Skeletal muscle tissue (tissue), 4 donors: ENCODE measurements around the gene MYADML2. TPM values are rescaled to one million over a fixed set of nuclear protein-coding genes. Genes with fewer than 3 reads are reported as not detected.

Experiments
- H3K27ac ChIP-seq: one replicate; pipeline ENCODE4 v1.7.0; 2013; ENCODE audit warnings: mild to moderate bottlenecking, low read depth, low read length, inconsistent platforms
- H3K27me3 ChIP-seq, 3 donors: one replicate each; pipeline ENCODE4 v1.7.0; 2013; ENCODE audit warnings: low read length in 3 of 3; ENCODE audit not compliant: control insufficient read depth in 3 of 3, insufficient read depth in 3 of 3
- H3K36me3 ChIP-seq, 3 donors: one replicate each; pipeline ENCODE4 v1.7.0; 2013; ENCODE audit warnings: low read length in 3 of 3; ENCODE audit not compliant: control insufficient read depth in 3 of 3, insufficient read depth in 3 of 3
- H3K4me1 ChIP-seq, 3 donors: one replicate each; pipeline ENCODE4 v1.7.0; 2013; ENCODE audit warnings: low read length in 3 of 3, mild to moderate bottlenecking in 3 of 3; ENCODE audit not compliant: control insufficient read depth in 3 of 3, insufficient read depth in 3 of 3
- H3K4me3 ChIP-seq, 3 donors: one replicate each; pipeline ENCODE4 v1.7.0; 2013; ENCODE audit warnings: low read length in 3 of 3
- H3K9ac ChIP-seq, 3 donors: one replicate each; pipeline ENCODE4 v1.7.0; 2013; ENCODE audit warnings: low read length in 3 of 3, mild to moderate bottlenecking in 3 of 3, moderate library complexity in 2 of 3, low read depth in 1 of 3
- H3K9me3 ChIP-seq, 3 donors: one replicate each; pipeline ENCODE4 v1.7.0; 2013; ENCODE audit warnings: low read length in 3 of 3; ENCODE audit not compliant: control insufficient read depth in 3 of 3
- total RNA-seq: library from RNA; depleted of rRNA; stranded (reverse); fragments of >200 nt; gene quantifications from one replicate; pipeline ENCODE4 v1.2.3, GENCODE V29; 2014
- donor health status: Osteomylitis.

The MYADML2 gene
- total RNA-seq, 1 donor from 2014 or later, result 16.7 TPM

DNA sequence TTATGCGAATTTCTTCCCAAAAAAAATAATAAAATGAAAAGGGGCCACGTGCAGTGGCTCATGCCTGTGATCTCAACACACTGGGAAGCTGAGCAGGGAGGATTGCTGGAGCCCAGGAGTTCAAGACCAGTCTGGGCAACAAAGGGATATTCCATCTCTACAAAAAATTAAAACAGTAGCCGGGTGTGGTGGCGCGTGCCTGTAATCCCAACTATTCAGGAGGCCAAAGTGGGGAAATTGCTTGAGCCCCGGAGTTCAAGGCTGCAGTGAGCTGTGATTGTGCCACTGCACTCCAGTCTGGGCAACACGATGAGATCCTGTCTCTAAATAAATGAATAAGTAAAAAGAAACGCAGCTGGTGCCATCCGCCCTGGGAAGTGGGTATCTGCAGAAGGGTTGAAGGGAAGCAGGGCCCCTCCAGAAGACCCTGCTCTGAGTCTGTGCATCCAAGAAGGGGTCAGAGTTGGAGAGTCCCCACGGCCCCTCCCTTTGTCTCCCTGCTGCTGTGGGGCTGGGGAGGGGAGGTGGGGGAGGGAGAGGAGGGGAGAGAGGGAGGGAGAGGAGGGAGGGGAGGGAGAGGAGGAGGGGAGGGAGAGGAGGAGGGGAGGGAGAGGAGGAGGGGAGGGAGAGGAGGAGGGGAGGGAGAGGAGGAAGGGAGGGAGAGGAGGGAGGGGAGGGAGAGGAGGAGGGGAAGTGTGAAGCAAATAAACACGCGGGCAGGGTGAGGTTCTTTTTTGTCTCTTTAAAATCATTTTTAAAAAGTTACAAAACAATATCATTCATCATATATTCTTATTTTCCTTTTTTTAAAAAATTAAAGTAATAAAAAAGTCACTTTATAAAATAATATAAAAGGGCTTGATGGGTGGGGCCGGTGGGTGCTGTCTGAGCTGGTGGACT, 5.0 kb upstream of the MYADML2 start:
- no peak overlapping the region for H3K27ac ChIP-seq
- peaks cover 4 to 9% (median 8%) of the 10 kb centered on the region in 3 donors for H3K4me1 ChIP-seq
- no peak overlapping the region for H3K4me3 ChIP-seq
- H3K27me3 ChIP-seq, result peaks cover 0 to 3% (median 0%) of the 10 kb centered on the region in 3 donors
- no peak overlapping the region for H3K9ac ChIP-seq
- H3K36me3 ChIP-seq, result peaks cover 2 to 5% (median 4%) of the 10 kb centered on the region in 3 donors
- H3K9me3 ChIP-seq, result no peaks in the 10 kb centered on the region

- no peaks in the 10 kb centered on the region for H3K9me3 ChIP-seq
- peaks cover 4 to 11% (median 9%) of the 10 kb centered on the region in 3 donors for H3K4me1 ChIP-seq
- H3K36me3 ChIP-seq, result peaks cover 2 to 5% (median 4%) of the 10 kb centered on the region in 3 donors
- no peaks in the 10 kb centered on the region for H3K27me3 ChIP-seq
- H3K4me3 ChIP-seq, result no peak overlapping the region
- H3K27ac ChIP-seq, result no peak overlapping the region
- no peak overlapping the region for H3K9ac ChIP-seq
These were observed 3.5 kb upstream of the MYADML2 start for GRCh38 chr17:81950501-81950900.

GRCh38 chr17:81948635-81949378, 1.8 kb upstream of the MYADML2 start:
- Histone ChIP-seq H3K36me3 (peaks cover 2 to 5% (median 4%) of the 10 kb centered on the region in 3 donors), H3K4me3 (no peak overlapping the region), H3K4me1 (peaks cover 4 to 15% (median 12%) of the 10 kb centered on the region in 3 donors), H3K27me3 (no peaks in the 10 kb centered on the region), H3K9me3 (no peaks in the 10 kb centered on the region), H3K9ac (no peak overlapping the region), H3K27ac (no peak overlapping the region)

DNA sequence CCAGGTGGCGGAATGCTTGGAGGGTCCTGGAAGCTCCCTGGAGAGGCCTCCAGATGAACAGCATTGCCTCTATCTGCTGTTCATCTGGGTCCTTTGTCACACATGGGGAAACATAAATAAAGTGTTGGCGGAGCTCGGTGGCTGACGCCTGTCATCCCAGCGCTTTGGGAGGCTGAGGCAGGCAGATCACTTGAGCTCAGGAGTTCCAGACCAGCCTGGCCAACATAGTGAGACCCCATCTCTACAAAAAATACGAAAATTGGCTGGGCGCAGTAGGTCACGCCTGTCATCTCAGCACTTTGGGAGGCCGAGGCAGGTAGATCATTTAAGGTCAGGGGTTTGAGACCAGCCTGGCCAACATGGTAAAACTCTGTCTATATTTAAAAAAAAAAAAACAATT, 2.2 kb downstream of the MYADML2 start:
- Histone ChIP-seq H3K9ac (no peak overlapping the region), H3K36me3 (peaks cover 0 to 6% (median 0%) of the 10 kb centered on the region in 3 donors), H3K4me1 (peaks cover 14 to 33% (median 15%) of the 10 kb centered on the region in 3 donors), H3K4me3 (no peak overlapping the region), H3K9me3 (no peaks in the 10 kb centered on the region), H3K27ac (no peak overlapping the region), H3K27me3 (peaks cover 0 to 6% (median 0%) of the 10 kb centered on the region in 3 donors)

GRCh38 chr17:81942167-81942553, 4.9 kb downstream of the MYADML2 start:
- Histone ChIP-seq H3K36me3 (peaks cover 0 to 17% (median 0%) of the 10 kb centered on the region in 3 donors), H3K27me3 (peaks cover 0 to 6% (median 0%) of the 10 kb centered on the region in 3 donors), H3K9me3 (no peaks in the 10 kb centered on the region), H3K9ac (peak overlapping the region; percentile 80 to 100 (median 84)), H3K4me3 (peak overlapping the region; percentile 31 to 89 (median 69)), H3K4me1 (peaks cover 30 to 52% (median 35%) of the 10 kb centered on the region in 3 donors), H3K27ac (peak overlapping the region; percentile 100)

DNA sequence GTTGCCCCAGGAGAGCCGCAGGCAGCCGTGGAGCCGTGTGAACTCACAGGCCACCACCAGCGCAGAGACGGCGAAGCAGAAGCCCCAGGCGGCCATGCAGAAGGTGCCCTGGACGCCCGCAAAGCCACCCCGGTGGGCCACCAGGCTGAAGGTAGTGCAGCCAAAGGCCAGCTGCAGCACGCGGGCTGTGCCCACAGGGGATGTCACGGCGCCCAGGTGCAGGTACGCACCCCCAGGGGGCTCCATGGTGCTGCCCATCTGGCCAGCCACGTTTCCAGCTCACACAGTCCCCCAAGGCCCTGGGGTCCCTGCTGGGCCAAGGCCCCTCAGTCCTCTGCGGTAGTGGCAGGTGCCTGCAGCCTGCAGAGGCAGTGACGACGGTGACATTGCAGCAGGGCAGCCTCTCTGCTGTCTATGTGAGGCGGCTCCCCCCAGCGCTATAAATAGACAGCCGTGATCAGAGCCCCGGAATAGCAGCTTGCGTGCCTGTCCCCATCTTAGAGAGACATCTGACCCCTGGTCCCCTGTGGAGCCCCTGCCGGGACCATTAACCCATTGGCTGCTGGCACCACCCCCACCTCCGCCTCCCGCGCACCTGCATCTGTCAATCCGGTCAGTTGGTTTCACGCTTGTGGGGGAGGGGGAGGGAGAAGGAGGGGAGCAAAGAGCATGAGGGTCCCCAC, 5.4 kb downstream of the MYADML2 start:
- Histone ChIP-seq H3K27me3 (peaks cover 0 to 6% (median 0%) of the 10 kb centered on the region in 3 donors), H3K4me3 (peak overlapping the region; percentile 88 to 90 (median 89)), H3K27ac (peak overlapping the region; percentile 100)

GRCh38 chr17:81940538-81941483, 6.2 kb downstream of the MYADML2 start:
- Histone ChIP-seq H3K4me3 (peak overlapping the region; percentile 88 to 90 (median 89)), H3K4me1 (peaks cover 34 to 54% (median 41%) of the 10 kb centered on the region in 3 donors), H3K27ac (peak overlapping the region; percentile 100), H3K9ac (peak overlapping the region; percentile 96 to 100 (median 99)), H3K27me3 (peaks cover 0 to 6% (median 0%) of the 10 kb centered on the region in 3 donors), H3K36me3 (peaks cover 0 to 17% (median 0%) of the 10 kb centered on the region in 3 donors), H3K9me3 (no peaks in the 10 kb centered on the region)

More for the DNA sequence above, 5.4 kb downstream of the MYADML2 start:
- peaks cover 32 to 51% (median 37%) of the 10 kb centered on the region in 3 donors for H3K4me1 ChIP-seq
- no peaks in the 10 kb centered on the region for H3K9me3 ChIP-seq
- H3K9ac ChIP-seq, result peak overlapping the region; percentile 96 to 100 (median 99)
- H3K36me3 ChIP-seq, result peaks cover 0 to 17% (median 0%) of the 10 kb centered on the region in 3 donors

- Histone ChIP-seq H3K27ac (peak overlapping the region; percentile 100), H3K4me3 (peak overlapping the region; percentile 88 to 90 (median 89)), H3K4me1 (peaks cover 34 to 54% (median 41%) of the 10 kb centered on the region in 3 donors)
These were observed 7.1 kb downstream of the MYADML2 start for GRCh38 chr17:81939881-81940385.

More at GRCh38 chr17:81939881-81940385, 7.1 kb downstream of the MYADML2 start:
- H3K27me3 ChIP-seq, result peaks cover 0 to 6% (median 0%) of the 10 kb centered on the region in 3 donors
- peaks cover 0 to 17% (median 0%) of the 10 kb centered on the region in 3 donors for H3K36me3 ChIP-seq
- no peaks in the 10 kb centered on the region for H3K9me3 ChIP-seq
- H3K9ac ChIP-seq, result peak overlapping the region; percentile 96 to 100 (median 99)
